Measurements from ENCODE around the gene GUCY2D.

Gene GUCY2D

GRCh38 chr17:8068736-8069586 is 66.5 kb downstream of the GUCY2D start:
- DNase-seq: no peak

- DNase-seq: no peak
These were observed 67.1 kb downstream of the GUCY2D start for GRCh38 chr17:8069587-8069860.

Measured in activated CD8-positive, alpha-beta memory T cell treated with anti-CD3 and anti-CD28 coated beads, Interleukin-2, amount 50 U/mL, for 4 hours (primary cell).